PC-3 (cell line): Measurements from ENCODE around the gene PDS5B. TPM values are rescaled to one million over a fixed set of nuclear protein-coding genes. Genes with fewer than 3 reads are reported as not detected.

Experiments
- ATAC-seq: fragments of 200-7000 bp; cut with Tn5 transposase; 2 replicates; pipeline ENCODE4 v1.9.1; 2020; ENCODE audit warnings: mild to moderate bottlenecking, moderate library complexity
- BruUV-seq: library from RNA; stranded (reverse); fragments of 400-500 nt; replicated peaks from 2 replicates; lab custom pipeline; 2021; lab: Mats Ljungman, UMichigan
- CTCF ChIA-PET: fragments of 300-600 bp; sonication (Branson Sonifier 250); formaldehyde crosslinking; loops from one replicate; lab custom pipeline; 2022; ENCODE audit warnings: antibody characterized with exemption; lab: Charles Lee
- POLR2A ChIA-PET: fragments of 300-600 bp; sonication (Branson Sonifier 250); formaldehyde crosslinking; loops from one replicate; lab custom pipeline; 2022; ENCODE audit warnings: antibody characterized with exemption; ENCODE audit not compliant: unreplicated experiment; lab: Charles Lee
- DNase-seq: peaks from one replicate; pipeline ENCODE4 v3.0.0-alpha.2; 2015
- H2AFZ ChIP-seq: fragments of 300-600 bp; sonication (generic); 2 replicates; pipeline ENCODE4 v1.6.0; 2016; ENCODE audit warnings: antibody characterized with exemption, low read length
- H3F3A ChIP-seq: fragments of 300-600 bp; sonication (generic); one replicate; pipeline ENCODE4 v1.6.0; 2017; ENCODE audit warnings: antibody characterized with exemption, low read length, control low read depth, mild to moderate bottlenecking; ENCODE audit not compliant: unreplicated experiment
- H3K27ac ChIP-seq: fragments of 300-600 bp; sonication (generic); 2 replicates; pipeline ENCODE4 v1.5.1; 2016; ENCODE audit warnings: mild to moderate bottlenecking, low read length
- H3K27me3 ChIP-seq: fragments of 300-600 bp; sonication (generic); 2 replicates; pipeline ENCODE4 v1.6.1; 2016; ENCODE audit warnings: low read length, mixed read lengths
- H3K36me3 ChIP-seq: fragments of 300-600 bp; sonication (generic); 2 replicates; pipeline ENCODE4 v1.6.1; 2016; ENCODE audit warnings: low read depth, mixed run types, low read length, mixed read lengths
- H3K4me1 ChIP-seq: fragments of 300-600 bp; sonication (generic); 2 replicates; pipeline ENCODE4 v1.5.1; 2016; ENCODE audit warnings: low read length; ENCODE audit not compliant: insufficient read depth
- H3K4me2 ChIP-seq: fragments of 300-600 bp; sonication (generic); 2 replicates; pipeline ENCODE4 v1.6.0; 2016; ENCODE audit warnings: low read length
- H3K4me3 ChIP-seq: fragments of 300-600 bp; sonication (generic); 2 replicates; pipeline ENCODE4 v1.5.1; 2016; ENCODE audit warnings: mild to moderate bottlenecking, low read length, mixed read lengths
- H3K79me2 ChIP-seq: fragments of 300-600 bp; sonication (generic); 2 replicates; pipeline ENCODE4 v1.6.1; 2017; ENCODE audit warnings: low read length, mixed read lengths
- H3K9ac ChIP-seq: fragments of 300-600 bp; sonication (generic); 2 replicates; pipeline ENCODE4 v1.6.0; 2016; ENCODE audit warnings: mild to moderate bottlenecking, low read length
- H3K9me2 ChIP-seq: fragments of 300-600 bp; sonication (generic); replicated peaks from 2 replicates; pipeline ENCODE4 v1.6.1; 2016; ENCODE audit warnings: mixed run types, low read length, mixed read lengths
- H3K9me3 ChIP-seq: fragments of 300-600 bp; sonication (generic); 2 replicates; pipeline ENCODE4 v1.6.1; 2016; ENCODE audit warnings: low read length, mixed read lengths
- H4K20me1 ChIP-seq: fragments of 300-600 bp; sonication (generic); 2 replicates; pipeline ENCODE4 v1.6.1; 2016; ENCODE audit warnings: low read length, mixed read lengths
- CTCF ChIP-seq: fragments of 300-600 bp; sonication (generic); conservative IDR thresholded peaks from 2 replicates; pipeline ENCODE4 v1.5.1; 2017; ENCODE audit warnings: antibody characterized with exemption, low read depth, mild to moderate bottlenecking, low read length
- EZH2 ChIP-seq: fragments of 300-600 bp; sonication (generic); IDR thresholded peaks from one replicate; pipeline ENCODE4 v1.6.1; 2017; ENCODE audit warnings: antibody characterized with exemption, mild to moderate bottlenecking, low read length; ENCODE audit not compliant: unreplicated experiment
- EZH2phosphoT487 ChIP-seq: fragments of 300-600 bp; sonication (generic); IDR thresholded peaks from 2 replicates; pipeline ENCODE4 v1.6.1; 2018; ENCODE audit warnings: mild to moderate bottlenecking, antibody characterized with exemption, low read length, borderline replicate concordance
- intact Hi-C: fragments of 100-400 bp; cut with micrococcal nuclease; formaldehyde crosslinking; loops from 2 replicates; pipeline ENCODE4 v1.9.0; 2023
- total RNA-seq: library from RNA; depleted of rRNA; stranded (reverse); fragments of >200 nt; gene quantifications from 2 replicates; pipeline ENCODE4 v1.2.3, GENCODE V29; 2014

PDS5B gene
- total RNA-seq, 1 experiment from 2014 or later = 20.3 TPM

GRCh38 chr13:32650705-32651311, 64.6 kb downstream of the PDS5B start:
- Histone ChIP-seq H3K9me2 (no peaks in the 10 kb centered on the region), H3K4me1 (no peaks in the 10 kb centered on the region), H3K79me2 (peaks cover 69% of the 10 kb centered on the region), H3K9ac (no peak overlapping the region), H3K4me3 (no peak overlapping the region), H3K9me3 (no peaks in the 10 kb centered on the region), H3F3A (no peaks in the 10 kb centered on the region), H4K20me1 (no peaks in the 10 kb centered on the region), H3K27ac (no peak overlapping the region), H2AFZ (0 out of 2 replicates have a peak overlapping the region, but pooled peaks have one; percentile 11), H3K4me2 (0 out of 2 replicates have a peak overlapping the region, but pooled peaks have one; percentile 14), H3K36me3 (peaks cover 6% of the 10 kb centered on the region), H3K27me3 (no peaks in the 10 kb centered on the region)
- no TSS peak for BruUV-seq
- intact Hi-C loops = loop anchor here (5.0 kb wide), 1 partner anchor 261 kb away; no protein-coding TSS in a partner anchor
- TF ChIP-seq EZH2phosphoT487 (no peak), CTCF (peak; percentile 87)
- ChIA-PET CTCF (interaction anchor here (0.6 to 1.1 kb wide), 3 partner anchors 63 to 563 kb away, joined by 3 to 4 read pairs (median 3); partner anchors contain the start of gene PDS5B), POLR2A (no interaction called here)
- DNase-seq (peak; percentile 75), ATAC-seq (peak; percentile 86)

- no peaks in the 10 kb centered on the region for H3K27me3 ChIP-seq
- no peaks in the 10 kb centered on the region for H3K9me3 ChIP-seq
- BruUV-seq = no TSS peak
- DNase-seq = no peak
- intact Hi-C loops = no loop called here
- no peak overlapping the region for H3K4me3 ChIP-seq
- H3K9ac ChIP-seq = no peak overlapping the region
- peaks cover 6% of the 10 kb centered on the region for H3K36me3 ChIP-seq
- no peaks in the 10 kb centered on the region for H3F3A ChIP-seq
- no peaks in the 10 kb centered on the region for H3K4me1 ChIP-seq
- H3K9me2 ChIP-seq = no peaks in the 10 kb centered on the region
- peaks cover 47% of the 10 kb centered on the region for H3K79me2 ChIP-seq
- no peak for ATAC-seq
- CTCF ChIA-PET = no interaction called here
- no peak overlapping the region for H2AFZ ChIP-seq
- H3K4me2 ChIP-seq = no peak overlapping the region
- POLR2A ChIA-PET = no interaction called here
- H3K27ac ChIP-seq = no peak overlapping the region
- H4K20me1 ChIP-seq = 0 out of 2 replicates have a peak, but pooled peaks cover 6% of the 10 kb centered on the region
- TF ChIP-seq EZH2phosphoT487 (no peak), EZH2 (no peak)
Measured at GRCh38 chr13:32657309-32657708, 71.1 kb downstream of the PDS5B start.

GRCh38 chr13:32659736-32660135, 73.5 kb downstream of the PDS5B start:
- Histone ChIP-seq H3K9me2 (no peaks in the 10 kb centered on the region), H3K9me3 (no peaks in the 10 kb centered on the region), H3K27ac (no peak overlapping the region), H4K20me1 (0 out of 2 replicates have a peak, but pooled peaks cover 6% of the 10 kb centered on the region), H3K27me3 (no peaks in the 10 kb centered on the region), H2AFZ (no peak overlapping the region), H3K4me1 (no peaks in the 10 kb centered on the region), H3K36me3 (peaks cover 3% of the 10 kb centered on the region; the same call in 1 of the 2 replicates), H3K4me3 (no peak overlapping the region), H3K4me2 (no peak overlapping the region), H3F3A (no peaks in the 10 kb centered on the region), H3K9ac (no peak overlapping the region), H3K79me2 (peaks cover 29% of the 10 kb centered on the region)
- BruUV-seq = no TSS peak
- intact Hi-C loops = no loop called here
- ATAC-seq (no peak), DNase-seq (no peak)
- no peak for TF ChIP-seq CTCF
- ChIA-PET CTCF (no interaction called here), POLR2A (no interaction called here)
